Prostate gland (tissue), 2 donors: Measurements from ENCODE around the gene TMPRSS2. TPM values are rescaled to one million over a fixed set of nuclear protein-coding genes. Genes with fewer than 3 reads are reported as not detected.

Source experiments
- DNase-seq: peaks from one replicate; pipeline ENCODE4 v3.0.0-alpha.2; 2019; ENCODE audit warnings: low spot score
- H3K27ac ChIP-seq, 2 donors: fragments of 200-600 bp; sonication (generic); 2 replicates each; pipeline ENCODE4 v1.5.1; 2017 to 2019
- H3K27me3 ChIP-seq: fragments of 200-600 bp; sonication (generic); replicated peaks from 2 replicates; pipeline ENCODE4 v1.5.1; 2019; ENCODE audit not compliant: insufficient read depth
- H3K36me3 ChIP-seq, 2 donors: fragments of 200-600 bp; sonication (generic); 1 replicate in 1 of 2; 2 replicates in 1 of 2; pipeline versions ENCODE4 v1.5.1 to v1.8.1; 2017 to 2019
- H3K4me1 ChIP-seq: fragments of 200-600 bp; sonication (generic); replicated peaks from 2 replicates; pipeline ENCODE4 v1.5.1; 2019
- H3K4me3 ChIP-seq, 2 donors: fragments of 200-600 bp; sonication (generic); 2 replicates each; pipeline ENCODE4 v1.5.1; 2017 to 2019
- H3K9me3 ChIP-seq: fragments of 200-600 bp; sonication (generic); 2 replicates; pipeline ENCODE4 v1.5.1; 2017
- POLR2A ChIP-seq: fragments of 450-650 bp; IDR thresholded peaks from one replicate; pipeline ENCODE4 v1.6.1; 2016; ENCODE audit warnings: antibody characterized with exemption, mild to moderate bottlenecking
- POLR2AphosphoS5 ChIP-seq: sonication (generic); formaldehyde crosslinking; IDR thresholded peaks from one replicate; pipeline ENCODE4 v1.6.1; 2017; ENCODE audit warnings: antibody characterized with exemption
- WGBS: methylation state at CpG from one replicate; pipeline ENCODE4 v1.1.5; 2018; 5-methylcytosine and 5-hydroxymethylcytosine counted together
- intact Hi-C: fragments of 100-400 bp; cut with DNase I; formaldehyde crosslinking; loops from one replicate; pipeline ENCODE4 v1.14.2; 2022
- total RNA-seq, 2 donors: library from RNA; depleted of rRNA; stranded (reverse); fragments of >200 nt; gene quantifications; one replicate each; pipeline ENCODE4 v1.1.0, GENCODE V29; 2016
- TF ChIP-seq, protein P1 (sequence below), 4 experiments: fragments of 200-600 bp in 2 of 4; fragments of 450-650 bp in 2 of 4; sonication (generic) in 2 of 4; IDR thresholded peaks; 1 replicate in 3 of 4; 2 replicates in 1 of 4; pipeline ENCODE4 v1.5.1; 2016 to 2019; ENCODE audit warnings: antibody characterized with exemption in 4 of 4, mild to moderate bottlenecking in 2 of 4, moderate library complexity in 2 of 4

TMPRSS2 gene
- total RNA-seq, 2 donors from 2014 or later = 336 to 786 TPM

DNA sequence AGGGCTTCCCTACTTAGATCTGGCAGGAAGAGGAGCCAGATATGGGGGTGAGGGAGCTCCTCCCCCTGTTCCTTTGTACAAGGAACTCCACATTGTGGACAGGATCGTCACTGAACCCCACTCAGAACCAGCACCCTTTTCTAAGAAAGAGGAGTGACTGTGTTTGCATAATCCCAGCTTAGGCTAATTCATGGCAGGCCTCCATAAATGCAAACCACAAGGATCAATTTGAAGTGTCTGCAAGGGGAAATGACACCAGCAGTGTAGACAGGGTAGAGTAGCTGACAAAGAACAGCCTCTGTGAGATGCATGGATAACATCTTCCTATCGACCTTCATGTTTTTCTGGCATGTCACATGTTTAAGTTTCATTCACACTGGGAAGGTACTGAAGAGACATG lies 70.2 kb downstream of the TMPRSS2 start:
- intact Hi-C loops = no loop called here
- Histone ChIP-seq H3K4me3 (no peak overlapping the region), H3K9me3 (no peaks in the 10 kb centered on the region), H3K4me1 (no peaks in the 10 kb centered on the region), H3K27ac (no peak overlapping the region), H3K36me3 (no peaks in the 10 kb centered on the region), H3K27me3 (no peaks in the 10 kb centered on the region)
- no peak for DNase-seq
- TF ChIP-seq POLR2AphosphoS5 (no peak), POLR2A (no peak)
- TF ChIP-seq, protein P1, sequence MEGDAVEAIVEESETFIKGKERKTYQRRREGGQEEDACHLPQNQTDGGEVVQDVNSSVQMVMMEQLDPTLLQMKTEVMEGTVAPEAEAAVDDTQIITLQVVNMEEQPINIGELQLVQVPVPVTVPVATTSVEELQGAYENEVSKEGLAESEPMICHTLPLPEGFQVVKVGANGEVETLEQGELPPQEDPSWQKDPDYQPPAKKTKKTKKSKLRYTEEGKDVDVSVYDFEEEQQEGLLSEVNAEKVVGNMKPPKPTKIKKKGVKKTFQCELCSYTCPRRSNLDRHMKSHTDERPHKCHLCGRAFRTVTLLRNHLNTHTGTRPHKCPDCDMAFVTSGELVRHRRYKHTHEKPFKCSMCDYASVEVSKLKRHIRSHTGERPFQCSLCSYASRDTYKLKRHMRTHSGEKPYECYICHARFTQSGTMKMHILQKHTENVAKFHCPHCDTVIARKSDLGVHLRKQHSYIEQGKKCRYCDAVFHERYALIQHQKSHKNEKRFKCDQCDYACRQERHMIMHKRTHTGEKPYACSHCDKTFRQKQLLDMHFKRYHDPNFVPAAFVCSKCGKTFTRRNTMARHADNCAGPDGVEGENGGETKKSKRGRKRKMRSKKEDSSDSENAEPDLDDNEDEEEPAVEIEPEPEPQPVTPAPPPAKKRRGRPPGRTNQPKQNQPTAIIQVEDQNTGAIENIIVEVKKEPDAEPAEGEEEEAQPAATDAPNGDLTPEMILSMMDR (IDR thresholded peaks at IDR 0.05) = no peak
- WGBS = 58% methylated on average over 2 of the region's 2 CpGs

DNA sequence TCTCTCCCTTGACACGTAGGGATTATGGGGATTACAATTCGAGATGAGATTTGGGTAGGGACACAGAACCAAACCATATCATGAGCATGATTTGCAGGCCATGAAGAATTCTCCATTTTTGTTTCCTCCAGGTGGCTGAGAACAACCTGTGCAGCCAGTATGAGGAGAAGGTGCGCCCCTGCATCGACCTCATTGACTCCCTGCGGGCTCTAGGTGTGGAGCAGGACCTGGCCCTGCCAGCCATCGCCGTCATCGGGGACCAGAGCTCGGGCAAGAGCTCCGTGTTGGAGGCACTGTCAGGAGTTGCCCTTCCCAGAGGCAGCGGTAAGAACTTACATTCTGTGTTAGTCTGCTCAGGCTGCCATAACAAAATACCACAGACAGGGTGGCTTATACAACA lies 72.3 kb downstream of the TMPRSS2 start:
- 96% methylated on average over 11 of the region's 11 CpGs for WGBS
- Histone ChIP-seq H3K27ac (no peak overlapping the region), H3K4me3 (no peak overlapping the region), H3K36me3 (no peaks in the 10 kb centered on the region), H3K4me1 (no peaks in the 10 kb centered on the region), H3K27me3 (no peaks in the 10 kb centered on the region), H3K9me3 (no peaks in the 10 kb centered on the region)
- intact Hi-C loops = no loop called here
- TF ChIP-seq POLR2A = no peak
- TF ChIP-seq, protein P1 (IDR thresholded peaks at IDR 0.05) = no peak
- no peak for TF ChIP-seq POLR2AphosphoS5
- no peak for DNase-seq

GRCh38 chr21:41433566-41433965 lies 74.4 kb downstream of the TMPRSS2 start:
- no peaks in the 10 kb centered on the region for H3K9me3 ChIP-seq
- H3K4me3 ChIP-seq = no peak overlapping the region
- no peaks in the 10 kb centered on the region for H3K4me1 ChIP-seq
- TF ChIP-seq POLR2AphosphoS5 = peak; percentile 74
- TF ChIP-seq, protein P1 (IDR thresholded peaks at IDR 0.05) = no peak
- no peak for DNase-seq
- intact Hi-C loops = no loop called here
- no peaks in the 10 kb centered on the region for H3K27me3 ChIP-seq
- 65% methylated on average over 2 of the region's 2 CpGs for WGBS
- H3K27ac ChIP-seq = no peak overlapping the region
- H3K36me3 ChIP-seq = no peaks in the 10 kb centered on the region

GRCh38 chr21:41432562-41433460 lies 75.1 kb downstream of the TMPRSS2 start:
- no peak for DNase-seq

More at GRCh38 chr21:41432562-41433460, 75.1 kb downstream of the TMPRSS2 start:
- Histone ChIP-seq H3K4me1 (no peaks in the 10 kb centered on the region), H3K9me3 (no peaks in the 10 kb centered on the region), H3K27me3 (no peaks in the 10 kb centered on the region), H3K36me3 (no peaks in the 10 kb centered on the region), H3K27ac (no peak overlapping the region), H3K4me3 (no peak overlapping the region)
- WGBS = 86% methylated on average over 10 of the region's 10 CpGs
- TF ChIP-seq, protein P1 (IDR thresholded peaks at IDR 0.05) = no peak
- no peak for TF ChIP-seq POLR2AphosphoS5
- no peak for TF ChIP-seq POLR2A
- intact Hi-C loops = no loop called here
